GM21786 (cell line): ENCODE measurements around the gene SEZ6L.

ENCODE experiments used
- ATAC-seq: cut with Tn5 transposase; IDR thresholded peaks from one replicate; pipeline ENCODE4 v1.9.1; 2021; ENCODE audit not compliant: unreplicated experiment

The SEZ6L gene

GRCh38 chr22:26414347-26414746, 245.1 kb downstream of the SEZ6L start:
- ATAC-seq: no peak

- no peak for ATAC-seq
Observed at GRCh38 chr22:26416256-26416655, 247.0 kb downstream of the SEZ6L start.

GRCh38 chr22:26416670-26417276, 247.5 kb downstream of the SEZ6L start:
- no peak for ATAC-seq

GRCh38 chr22:26417406-26417805, 248.1 kb downstream of the SEZ6L start:
- ATAC-seq: no peak

- ATAC-seq: no peak
Observed at GRCh38 chr22:26418620-26419019, 249.4 kb downstream of the SEZ6L start.

- no peak for ATAC-seq
Observed at GRCh38 chr22:26426924-26427323, 257.7 kb downstream of the SEZ6L start.

GRCh38 chr22:26428515-26429457, 259.5 kb downstream of the SEZ6L start, which contains the start of gene ASPHD2:
TSS of gene ASPHD2 (plus strand) at chr22:26429260. CDS start at chr22:26433616, 4,356 bp downstream.
- ATAC-seq: peak; percentile 56

GRCh38 chr22:26429458-26430286, 260.4 kb downstream of the SEZ6L start:
- no peak for ATAC-seq

- ATAC-seq: no peak
Observed at GRCh38 chr22:26430600-26430999, 261.3 kb downstream of the SEZ6L start.

- ATAC-seq: no peak
Observed at GRCh38 chr22:26431261-26431995, 262.2 kb downstream of the SEZ6L start.

- ATAC-seq: no peak
Observed at GRCh38 chr22:26432619-26433311, 263.5 kb downstream of the SEZ6L start.
